Measurements from ENCODE around the gene SORCS3. TPM values are rescaled to one million over a fixed set of nuclear protein-coding genes. Genes with fewer than 3 reads are reported as not detected.
"Not testable (repeated sequence)": the region's sequence is repeated elsewhere in the genome, so short reads cannot be mapped to it uniquely, and the experiment has no call there.

SORCS3 gene
- polyA plus RNA-seq, 4 donors, result 0.07 to 0.31 TPM; not detected in 2

- no peaks in the 10 kb centered on the region for H3K4me1 ChIP-seq (ENCODE audit: control insufficient read depth in 3 of 3, insufficient read depth in 2 of 3, low read depth in 1 of 3, low read length in 2 of 3)
- FAIRE-seq (no peak), DNase-seq (no peak)
- H3K4me3 ChIP-seq (ENCODE audit: low read depth in 1 of 3, low read length in 3 of 3), result no peak overlapping the region
- H3K27ac ChIP-seq (ENCODE audit: low read depth in 1 of 3, low read length in 2 of 3), result no peak overlapping the region
- no peaks in the 10 kb centered on the region for H3K27me3 ChIP-seq (ENCODE audit: control insufficient read depth in 3 of 3, insufficient read depth in 3 of 3, low read length in 3 of 3)
- no peaks in the 10 kb centered on the region for H3K36me3 ChIP-seq (ENCODE audit: control insufficient read depth in 3 of 3, insufficient read depth in 2 of 3, low read depth in 1 of 3, low read length in 3 of 3)
- H3K9me3 ChIP-seq (ENCODE audit: control insufficient read depth in 2 of 2, insufficient read depth in 1 of 2, low read depth in 1 of 2, low read length in 1 of 2), result no peaks in the 10 kb centered on the region
- 65 to 74% (median 69%) methylated on average over 3 of the region's 3 CpGs for WGBS, 3 donors
Observed at GRCh38 chr10:104689547-104689946, 48.5 kb downstream of the SORCS3 start.

- 81 to 84% (median 82%) methylated on average over 3 of the region's 3 CpGs for WGBS, 3 donors
- no peaks in the 10 kb centered on the region for H3K9me3 ChIP-seq (ENCODE audit: control insufficient read depth in 2 of 2, insufficient read depth in 1 of 2, low read depth in 1 of 2, low read length in 1 of 2)
- H3K36me3 ChIP-seq (ENCODE audit: control insufficient read depth in 3 of 3, insufficient read depth in 2 of 3, low read depth in 1 of 3, low read length in 3 of 3), result no peaks in the 10 kb centered on the region
- no peaks in the 10 kb centered on the region for H3K27me3 ChIP-seq (ENCODE audit: control insufficient read depth in 3 of 3, insufficient read depth in 3 of 3, low read length in 3 of 3)
- DNase-seq, result no peak
- no peaks in the 10 kb centered on the region for H3K4me1 ChIP-seq (ENCODE audit: control insufficient read depth in 3 of 3, insufficient read depth in 2 of 3, low read depth in 1 of 3, low read length in 2 of 3)
- no peak for FAIRE-seq
- no peak overlapping the region for H3K27ac ChIP-seq (ENCODE audit: low read depth in 1 of 3, low read length in 2 of 3)
- H3K4me3 ChIP-seq (ENCODE audit: low read depth in 1 of 3, low read length in 3 of 3), result no peak overlapping the region
Observed at GRCh38 chr10:104690101-104690500, 49.0 kb downstream of the SORCS3 start.

DNA sequence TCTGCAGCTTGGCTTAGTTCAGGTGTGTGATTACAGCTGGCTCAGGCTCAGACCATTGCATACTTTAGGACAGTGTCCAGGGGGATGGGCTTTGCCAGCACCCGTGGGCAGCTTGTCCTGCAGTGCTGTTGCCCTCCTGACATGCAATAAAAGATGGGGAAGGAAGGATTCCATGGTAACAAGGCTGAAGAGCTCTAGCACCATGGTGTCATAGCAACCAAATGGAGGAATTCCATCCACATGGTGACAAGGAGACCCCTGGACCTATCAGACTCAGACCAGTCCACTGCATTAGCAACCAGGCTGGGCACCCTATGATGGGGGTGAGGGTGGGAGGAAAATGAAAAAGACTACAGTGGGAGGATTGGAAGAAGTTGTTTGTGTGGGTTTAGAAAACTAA, 49.9 kb downstream of the SORCS3 start:
- no peaks in the 10 kb centered on the region for H3K27me3 ChIP-seq (ENCODE audit: control insufficient read depth in 3 of 3, insufficient read depth in 3 of 3, low read length in 3 of 3)
- FAIRE-seq (no peak), DNase-seq (no peak)
- no peak overlapping the region for H3K27ac ChIP-seq (ENCODE audit: low read depth in 1 of 3, low read length in 2 of 3)
- H3K9me3 ChIP-seq (ENCODE audit: control insufficient read depth in 2 of 2, insufficient read depth in 1 of 2, low read depth in 1 of 2, low read length in 1 of 2), result no peaks in the 10 kb centered on the region
- no peaks in the 10 kb centered on the region for H3K4me1 ChIP-seq (ENCODE audit: control insufficient read depth in 3 of 3, insufficient read depth in 2 of 3, low read depth in 1 of 3, low read length in 2 of 3)
- no peaks in the 10 kb centered on the region for H3K36me3 ChIP-seq (ENCODE audit: control insufficient read depth in 3 of 3, insufficient read depth in 2 of 3, low read depth in 1 of 3, low read length in 3 of 3)
- H3K4me3 ChIP-seq (ENCODE audit: low read depth in 1 of 3, low read length in 3 of 3), result no peak overlapping the region
- WGBS, 3 donors, result 15 to 43% (median 22%) methylated on average over 1 of the region's 1 CpG

- Histone ChIP-seq H3K4me1 (ENCODE audit: control insufficient read depth in 3 of 3, insufficient read depth in 2 of 3, low read depth in 1 of 3, low read length in 2 of 3) (no peaks in the 10 kb centered on the region), H3K27me3 (ENCODE audit: control insufficient read depth in 3 of 3, insufficient read depth in 3 of 3, low read length in 3 of 3) (no peaks in the 10 kb centered on the region), H3K9me3 (ENCODE audit: control insufficient read depth in 2 of 2, insufficient read depth in 1 of 2, low read depth in 1 of 2, low read length in 1 of 2) (no peaks in the 10 kb centered on the region), H3K36me3 (ENCODE audit: control insufficient read depth in 3 of 3, insufficient read depth in 2 of 3, low read depth in 1 of 3, low read length in 3 of 3) (no peaks in the 10 kb centered on the region), H3K27ac (ENCODE audit: low read depth in 1 of 3, low read length in 2 of 3) (no peak overlapping the region), H3K4me3 (ENCODE audit: low read depth in 1 of 3, low read length in 3 of 3) (no peak overlapping the region)
- no peak for FAIRE-seq
- DNase-seq, result no peak
- 5 to 34% (median 14%) methylated on average over 1 of the region's 1 CpG for WGBS, 3 donors
Observed at GRCh38 chr10:104694074-104694473, 53.0 kb downstream of the SORCS3 start.

DNA sequence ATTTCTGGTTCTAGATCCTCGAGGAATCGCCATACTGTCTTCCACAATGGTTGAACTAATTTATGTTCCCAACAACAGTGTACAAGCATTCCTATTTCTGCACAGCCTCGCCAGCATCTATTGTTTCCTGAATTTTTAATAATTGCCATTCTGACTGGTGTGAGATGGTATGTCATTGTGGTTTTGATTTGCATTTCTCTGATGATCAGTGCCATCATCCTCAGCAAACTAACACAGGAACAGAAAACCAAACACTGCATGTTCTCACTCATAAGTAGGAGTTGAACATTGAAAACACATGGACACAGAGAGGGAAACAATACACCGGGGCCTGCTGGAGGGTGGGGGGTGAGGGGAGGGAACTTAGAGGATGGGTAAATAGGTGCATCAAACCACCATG, 62.2 kb downstream of the SORCS3 start:
- H3K27ac ChIP-seq (ENCODE audit: low read depth in 1 of 3, low read length in 2 of 3); FAIRE-seq: not testable (repeated sequence)

DNA sequence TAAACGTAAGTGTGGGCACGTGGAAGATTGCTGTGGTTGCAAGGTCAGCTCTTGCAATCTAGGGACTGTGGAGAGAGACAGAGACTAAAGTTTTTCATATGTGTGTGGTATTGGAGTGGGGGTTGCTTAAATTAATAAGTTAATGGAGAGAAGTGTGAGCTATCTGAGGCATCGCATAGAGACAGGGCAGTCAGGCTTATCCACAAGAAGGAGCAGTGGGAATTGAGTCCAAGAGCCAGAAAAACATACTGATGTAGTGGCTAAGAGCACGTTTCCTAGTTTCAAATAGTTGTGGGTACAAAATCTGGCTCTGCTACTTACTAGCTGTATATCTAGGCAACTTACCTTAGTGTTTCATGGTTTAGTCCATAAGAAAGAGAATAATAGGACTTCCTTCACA, 65.8 kb downstream of the SORCS3 start:
- H3K27me3 ChIP-seq (ENCODE audit: control insufficient read depth in 3 of 3, insufficient read depth in 3 of 3, low read length in 3 of 3), result no peaks in the 10 kb centered on the region
- no peaks in the 10 kb centered on the region for H3K4me1 ChIP-seq (ENCODE audit: control insufficient read depth in 3 of 3, insufficient read depth in 2 of 3, low read depth in 1 of 3, low read length in 2 of 3)
- H3K4me3 ChIP-seq (ENCODE audit: low read depth in 1 of 3, low read length in 3 of 3), result no peak overlapping the region
- H3K27ac ChIP-seq (ENCODE audit: low read depth in 1 of 3, low read length in 2 of 3), result no peak overlapping the region
- H3K36me3 ChIP-seq (ENCODE audit: control insufficient read depth in 3 of 3, insufficient read depth in 2 of 3, low read depth in 1 of 3, low read length in 3 of 3), result no peaks in the 10 kb centered on the region
- no peaks in the 10 kb centered on the region for H3K9me3 ChIP-seq (ENCODE audit: control insufficient read depth in 2 of 2, insufficient read depth in 1 of 2, low read depth in 1 of 2, low read length in 1 of 2)
- FAIRE-seq (no peak), DNase-seq (no peak)
- WGBS, 3 donors, result 60 to 77% (median 64%) methylated on average over 4 of the region's 4 CpGs

More for the DNA sequence above, 62.2 kb downstream of the SORCS3 start:
- not testable (repeated sequence) for H3K36me3 ChIP-seq (ENCODE audit: control insufficient read depth in 3 of 3, insufficient read depth in 2 of 3, low read depth in 1 of 3, low read length in 3 of 3); DNase-seq; H3K27me3 ChIP-seq (ENCODE audit: control insufficient read depth in 3 of 3, insufficient read depth in 3 of 3, low read length in 3 of 3); H3K9me3 ChIP-seq (ENCODE audit: control insufficient read depth in 2 of 2, insufficient read depth in 1 of 2, low read depth in 1 of 2, low read length in 1 of 2); H3K4me3 ChIP-seq (ENCODE audit: low read depth in 1 of 3, low read length in 3 of 3); H3K4me1 ChIP-seq (ENCODE audit: control insufficient read depth in 3 of 3, insufficient read depth in 2 of 3, low read depth in 1 of 3, low read length in 2 of 3)
- WGBS, 3 donors, result 85 to 90% (median 88%) methylated on average over 4 of the region's 4 CpGs

DNA sequence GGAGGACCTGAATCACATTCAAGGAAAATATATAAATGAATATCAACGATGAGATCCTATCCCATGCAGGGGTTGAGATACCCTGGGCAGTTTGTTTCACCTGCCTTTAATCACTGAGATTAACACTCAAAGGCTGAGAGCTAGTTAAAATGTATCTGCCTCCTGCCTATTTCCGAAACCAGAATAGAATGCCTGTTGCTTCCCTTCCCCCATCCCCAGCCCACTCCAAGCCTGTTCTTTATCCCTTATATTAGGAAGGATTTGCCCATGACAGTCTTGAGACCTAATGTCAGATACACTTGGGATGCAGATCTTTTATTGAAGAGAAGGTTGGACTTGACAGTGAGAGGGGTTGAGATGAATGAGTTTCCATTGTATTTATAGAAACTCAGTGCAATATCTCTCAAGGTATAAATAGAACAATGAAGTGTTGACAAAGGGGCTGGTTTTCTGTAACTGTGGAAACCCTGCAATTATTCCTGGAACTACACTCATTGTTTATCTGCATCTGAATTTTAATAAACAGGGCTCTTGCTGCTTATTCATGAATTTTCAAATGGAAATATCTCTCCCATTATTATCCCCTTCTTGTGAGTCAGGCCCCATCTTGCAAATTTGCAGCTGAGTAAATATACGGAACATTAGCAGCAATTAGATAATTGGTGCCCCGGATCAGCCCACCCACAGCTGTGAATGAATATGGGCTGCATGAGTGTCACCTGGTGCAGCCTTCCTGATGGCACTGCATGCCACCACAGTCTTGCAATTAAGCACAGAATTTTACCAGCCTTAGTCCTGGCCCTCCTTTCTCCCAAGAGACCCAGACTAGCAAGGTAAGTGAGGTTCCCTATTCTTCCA, 66.7 kb downstream of the SORCS3 start:
- no peak overlapping the region for H3K4me3 ChIP-seq (ENCODE audit: low read depth in 1 of 3, low read length in 3 of 3)
- H3K4me1 ChIP-seq (ENCODE audit: control insufficient read depth in 3 of 3, insufficient read depth in 2 of 3, low read depth in 1 of 3, low read length in 2 of 3), result no peaks in the 10 kb centered on the region
- H3K27ac ChIP-seq (ENCODE audit: low read depth in 1 of 3, low read length in 2 of 3), result no peak overlapping the region
- 37 to 55% (median 47%) methylated on average over 4 of the region's 4 CpGs for WGBS, 3 donors
- DNase-seq, result no peak
- no peaks in the 10 kb centered on the region for H3K9me3 ChIP-seq (ENCODE audit: control insufficient read depth in 2 of 2, insufficient read depth in 1 of 2, low read depth in 1 of 2, low read length in 1 of 2)
- FAIRE-seq, result no peak
- no peaks in the 10 kb centered on the region for H3K27me3 ChIP-seq (ENCODE audit: control insufficient read depth in 3 of 3, insufficient read depth in 3 of 3, low read length in 3 of 3)
- H3K36me3 ChIP-seq (ENCODE audit: control insufficient read depth in 3 of 3, insufficient read depth in 2 of 3, low read depth in 1 of 3, low read length in 3 of 3), result no peaks in the 10 kb centered on the region

DNA sequence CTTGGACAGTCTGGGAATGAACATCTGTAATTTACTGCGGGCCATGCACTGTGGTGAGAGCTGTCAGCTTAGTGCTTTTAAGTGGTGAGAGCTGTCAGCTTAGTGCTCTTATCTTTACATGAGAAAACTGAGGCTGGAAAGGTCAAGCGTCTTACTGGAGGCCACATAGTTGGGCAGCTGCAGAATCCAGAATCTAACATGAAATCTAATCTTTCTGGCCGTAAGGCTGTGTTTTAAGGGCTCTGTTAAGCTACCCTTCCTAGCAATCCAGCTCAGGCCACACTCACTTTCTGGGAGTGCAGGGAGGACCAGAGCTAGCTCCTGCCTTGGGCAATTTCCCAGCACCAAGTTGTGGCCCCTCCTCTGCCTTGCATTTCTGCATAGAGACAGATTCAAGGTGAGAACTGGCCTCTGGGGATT, 70.2 kb downstream of the SORCS3 start:
- Histone ChIP-seq H3K4me1 (ENCODE audit: control insufficient read depth in 3 of 3, insufficient read depth in 2 of 3, low read depth in 1 of 3, low read length in 2 of 3) (no peaks in the 10 kb centered on the region), H3K4me3 (ENCODE audit: low read depth in 1 of 3, low read length in 3 of 3) (no peak overlapping the region), H3K36me3 (ENCODE audit: control insufficient read depth in 3 of 3, insufficient read depth in 2 of 3, low read depth in 1 of 3, low read length in 3 of 3) (no peaks in the 10 kb centered on the region), H3K9me3 (ENCODE audit: control insufficient read depth in 2 of 2, insufficient read depth in 1 of 2, low read depth in 1 of 2, low read length in 1 of 2) (no peaks in the 10 kb centered on the region), H3K27me3 (ENCODE audit: control insufficient read depth in 3 of 3, insufficient read depth in 3 of 3, low read length in 3 of 3) (no peaks in the 10 kb centered on the region), H3K27ac (ENCODE audit: low read depth in 1 of 3, low read length in 2 of 3) (no peak overlapping the region)
- no peak for DNase-seq
- WGBS, 3 donors, result 32 to 54% (median 48%) methylated on average over 3 of the region's 3 CpGs
- no peak for FAIRE-seq

DNA sequence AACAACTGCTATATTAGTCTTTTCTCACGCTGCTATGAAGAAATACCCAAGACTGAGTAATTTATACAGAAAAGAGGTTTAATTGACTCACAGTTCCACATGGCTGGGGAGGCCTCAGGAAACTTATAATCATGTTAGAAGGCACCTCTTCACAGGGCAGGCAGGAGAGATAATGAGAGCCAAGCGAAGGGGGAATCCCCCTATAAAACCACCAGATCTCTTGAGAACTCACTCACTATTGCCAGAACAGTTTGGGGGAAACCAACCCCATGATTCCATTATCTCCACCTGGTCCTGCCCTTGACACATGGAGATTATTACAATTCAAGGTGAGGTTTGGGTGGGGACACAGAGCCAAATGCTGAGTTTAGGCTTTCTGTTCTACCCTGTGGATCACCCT, 89.5 kb downstream of the SORCS3 start:
- 54 to 69% (median 60%) methylated on average over 2 of the region's 2 CpGs for WGBS, 3 donors
- H3K27ac ChIP-seq (ENCODE audit: low read depth in 1 of 3, low read length in 2 of 3); H3K36me3 ChIP-seq (ENCODE audit: control insufficient read depth in 3 of 3, insufficient read depth in 2 of 3, low read depth in 1 of 3, low read length in 3 of 3); FAIRE-seq; H3K9me3 ChIP-seq (ENCODE audit: control insufficient read depth in 2 of 2, insufficient read depth in 1 of 2, low read depth in 1 of 2, low read length in 1 of 2); DNase-seq; H3K4me1 ChIP-seq (ENCODE audit: control insufficient read depth in 3 of 3, insufficient read depth in 2 of 3, low read depth in 1 of 3, low read length in 2 of 3); H3K4me3 ChIP-seq (ENCODE audit: low read depth in 1 of 3, low read length in 3 of 3); H3K27me3 ChIP-seq (ENCODE audit: control insufficient read depth in 3 of 3, insufficient read depth in 3 of 3, low read length in 3 of 3): not testable (repeated sequence)

All from small intestine (tissue), 7 donors.